Smooth muscle cell (in vitro differentiated cells): ENCODE data around the gene CACNG3. TPM values are rescaled to one million over a fixed set of nuclear protein-coding genes. Genes with fewer than 3 reads are reported as not detected.

Source experiments
- DNase-seq: peaks from one replicate; lab custom pipeline; 2025; ENCODE audit not compliant: unreplicated experiment; lab: John Stamatoyannopoulos, UW
- H2AFZ ChIP-seq: fragments of 200-600 bp; sonication (generic); 2 replicates; pipeline ENCODE4 v1.6.0; 2016; ENCODE audit warnings: antibody characterized with exemption, low read depth, mild to moderate bottlenecking
- H3F3A ChIP-seq: fragments of 200-600 bp; sonication (generic); 2 replicates; pipeline ENCODE4 v1.6.0; 2017; ENCODE audit warnings: antibody characterized with exemption, low read depth
- H3K27ac ChIP-seq: fragments of 200-600 bp; sonication (generic); 2 replicates; pipeline ENCODE4 v1.5.1; 2016; ENCODE audit warnings: low read depth, mild to moderate bottlenecking
- H3K27me3 ChIP-seq: fragments of 200-600 bp; sonication (generic); 2 replicates; pipeline ENCODE4 v1.6.1; 2016; ENCODE audit warnings: low read depth, mild to moderate bottlenecking
- H3K36me3 ChIP-seq: fragments of 200-600 bp; sonication (generic); 2 replicates; pipeline ENCODE4 v1.5.1; 2016; ENCODE audit warnings: low read depth
- H3K4me1 ChIP-seq: fragments of 200-600 bp; sonication (generic); 2 replicates; pipeline ENCODE4 v1.5.1; 2016; ENCODE audit warnings: low read depth
- H3K4me2 ChIP-seq: fragments of 200-600 bp; sonication (generic); 2 replicates; pipeline ENCODE4 v1.6.0; 2016; ENCODE audit warnings: mild to moderate bottlenecking
- H3K4me3 ChIP-seq: fragments of 200-600 bp; sonication (generic); 2 replicates; pipeline ENCODE4 v1.5.1; 2016; ENCODE audit warnings: mild to moderate bottlenecking
- H3K79me2 ChIP-seq: fragments of 200-600 bp; sonication (generic); 2 replicates; pipeline ENCODE4 v1.6.0; 2016; ENCODE audit warnings: low read depth, mild to moderate bottlenecking
- H3K9ac ChIP-seq: fragments of 200-600 bp; sonication (generic); 2 replicates; pipeline ENCODE4 v1.6.0; 2016; ENCODE audit warnings: low read depth
- H3K9me3 ChIP-seq: fragments of 200-600 bp; sonication (generic); replicated peaks from 2 replicates; pipeline ENCODE4 v1.5.1; 2016; ENCODE audit warnings: low read depth
- H4K20me1 ChIP-seq: fragments of 200-600 bp; sonication (generic); 2 replicates; pipeline ENCODE4 v1.6.0; 2016; ENCODE audit warnings: low read depth
- CTCF ChIP-seq: fragments of 200-600 bp; sonication (generic); IDR thresholded peaks from 2 replicates; pipeline ENCODE4 v1.5.1; 2017; ENCODE audit warnings: borderline replicate concordance, mild to moderate bottlenecking, antibody characterized with exemption; ENCODE audit not compliant: insufficient read depth, poor library complexity, severe bottlenecking
- WGBS: methylation state at CpG from one replicate; pipeline ENCODE4 v1.1.7; 2016; ENCODE audit warnings: low lambda C conversion rate; 5-methylcytosine and 5-hydroxymethylcytosine counted together
- polyA plus RNA-seq: library from polyadenylated mRNA; unstranded; fragments of >200 nt; fragmentation: Nextera tagmentation; extraction: Ambion mirVana; gene quantifications from 2 replicates; pipeline ENCODE4 v1.2.1, GENCODE V29; 2016
- total RNA-seq: library from RNA; depleted of rRNA; stranded (reverse); fragments of >200 nt; gene quantifications from 2 replicates; pipeline ENCODE4 v1.2.3, GENCODE V29; 2014

Gene CACNG3
- total and polyA plus RNA-seq, 2 experiments from 2014 or later = not detected

- Histone ChIP-seq H3K4me1 (no peaks in the 10 kb centered on the region), H3K4me3 (no peak overlapping the region), H3F3A (no peaks in the 10 kb centered on the region), H4K20me1 (no peaks in the 10 kb centered on the region), H2AFZ (no peak overlapping the region), H3K27ac (no peak overlapping the region), H3K79me2 (no peaks in the 10 kb centered on the region), H3K9me3 (no peaks in the 10 kb centered on the region), H3K27me3 (peaks cover 4% of the 10 kb centered on the region), H3K9ac (no peak overlapping the region), H3K36me3 (no peaks in the 10 kb centered on the region), H3K4me2 (no peak overlapping the region)
- TF ChIP-seq CTCF = no peak
- WGBS = 81% methylated on average over 8 of the region's 8 CpGs
- no peak for DNase-seq
These were observed 17.5 kb downstream of the CACNG3 start for GRCh38 chr16:24273508-24274182.

- H3F3A ChIP-seq = no peaks in the 10 kb centered on the region
- 91% methylated on average over 2 of the region's 2 CpGs for WGBS
- peaks cover 4% of the 10 kb centered on the region for H3K27me3 ChIP-seq
- H3K79me2 ChIP-seq = no peaks in the 10 kb centered on the region
- DNase-seq = no peak
- no peak overlapping the region for H3K9ac ChIP-seq
- H3K4me3 ChIP-seq = no peak overlapping the region
- no peaks in the 10 kb centered on the region for H3K9me3 ChIP-seq
- no peaks in the 10 kb centered on the region for H4K20me1 ChIP-seq
- H3K4me2 ChIP-seq = no peak overlapping the region
- no peak for TF ChIP-seq CTCF
- H3K27ac ChIP-seq = no peak overlapping the region
- H3K4me1 ChIP-seq = no peaks in the 10 kb centered on the region
- H3K36me3 ChIP-seq = no peaks in the 10 kb centered on the region
- H2AFZ ChIP-seq = no peak overlapping the region
These were observed 19.3 kb downstream of the CACNG3 start for GRCh38 chr16:24275413-24275812.

- no peak overlapping the region for H3K27ac ChIP-seq
- no peaks in the 10 kb centered on the region for H3K27me3 ChIP-seq
- H3K36me3 ChIP-seq = no peaks in the 10 kb centered on the region
- no peak for DNase-seq
- H3K4me3 ChIP-seq = no peak overlapping the region
- TF ChIP-seq CTCF = no peak
- H3K4me2 ChIP-seq = no peak overlapping the region
- H2AFZ ChIP-seq = no peak overlapping the region
- H4K20me1 ChIP-seq = no peaks in the 10 kb centered on the region
- H3K79me2 ChIP-seq = no peaks in the 10 kb centered on the region
- H3F3A ChIP-seq = no peaks in the 10 kb centered on the region
- H3K4me1 ChIP-seq = no peaks in the 10 kb centered on the region
- H3K9ac ChIP-seq = no peak overlapping the region
- H3K9me3 ChIP-seq = no peaks in the 10 kb centered on the region
- 86% methylated on average over 8 of the region's 8 CpGs for WGBS
These were observed 23.9 kb downstream of the CACNG3 start for GRCh38 chr16:24279982-24280515.

GRCh38 chr16:24281466-24281865 lies 25.3 kb downstream of the CACNG3 start:
- no peaks in the 10 kb centered on the region for H3K4me1 ChIP-seq
- no peaks in the 10 kb centered on the region for H3K36me3 ChIP-seq
- no peak overlapping the region for H3K27ac ChIP-seq
- no peaks in the 10 kb centered on the region for H4K20me1 ChIP-seq
- no peak overlapping the region for H3K9ac ChIP-seq
- WGBS = 82% methylated on average over 4 of the region's 4 CpGs
- H3K27me3 ChIP-seq = no peaks in the 10 kb centered on the region
- H3K4me2 ChIP-seq = no peak overlapping the region
- DNase-seq = no peak
- no peak overlapping the region for H2AFZ ChIP-seq
- no peaks in the 10 kb centered on the region for H3K79me2 ChIP-seq
- H3K9me3 ChIP-seq = no peaks in the 10 kb centered on the region
- no peak overlapping the region for H3K4me3 ChIP-seq
- no peaks in the 10 kb centered on the region for H3F3A ChIP-seq
- no peak for TF ChIP-seq CTCF
